Endodermal cell (in vitro differentiated cells): ENCODE results near the gene RBMY1D. TPM values are rescaled to one million over a fixed set of nuclear protein-coding genes. Genes with fewer than 3 reads are reported as not detected.

Source experiments
- DNase-seq: peaks from one replicate; pipeline ENCODE4 v3.0.0-alpha.2; 2017
- H3K27ac ChIP-seq: 2 replicates; pipeline ENCODE4 v1.5.1; 2013; ENCODE audit warnings: mild to moderate bottlenecking, low read depth, low read length, moderate library complexity
- H3K27me3 ChIP-seq: 2 replicates; pipeline ENCODE4 v1.6.1; 2013; ENCODE audit warnings: mild to moderate bottlenecking, low read length, moderate library complexity; ENCODE audit not compliant: insufficient read depth, control insufficient read depth, poor library complexity, severe bottlenecking
- H3K36me3 ChIP-seq: 2 replicates; pipeline ENCODE4 v1.7.0; 2013; ENCODE audit warnings: mild to moderate bottlenecking, low read length, moderate library complexity; ENCODE audit not compliant: control insufficient read depth, insufficient read depth
- H3K4me1 ChIP-seq: one replicate; pipeline ENCODE4 v1.7.0; 2013; ENCODE audit warnings: low read length; ENCODE audit not compliant: control insufficient read depth, insufficient read depth
- H3K4me3 ChIP-seq: 2 replicates; pipeline ENCODE4 v1.5.1; 2013; ENCODE audit warnings: mild to moderate bottlenecking, low read length, moderate library complexity
- H3K9ac ChIP-seq: 2 replicates; pipeline ENCODE4 v1.6.1; 2013; ENCODE audit warnings: mild to moderate bottlenecking, low read length, moderate library complexity; ENCODE audit not compliant: poor library complexity, severe bottlenecking; ENCODE audit errors: extremely low read depth
- H3K9me3 ChIP-seq: 2 replicates; pipeline ENCODE4 v1.6.1; 2013; ENCODE audit warnings: mild to moderate bottlenecking, low read length, moderate library complexity; ENCODE audit not compliant: control insufficient read depth
- H3K27ac Mint-ChIP-seq: 2 replicates; pipeline ENCODE4 v1.8.0; 2020; ENCODE audit warnings: mixed read lengths
- H3K27me3 Mint-ChIP-seq: 2 replicates; pipeline ENCODE4 v1.8.0; 2021; ENCODE audit warnings: mild to moderate bottlenecking, mixed read lengths; ENCODE audit not compliant: insufficient read depth
- H3K36me3 Mint-ChIP-seq: 2 replicates; pipeline ENCODE4 v1.8.0; 2020; ENCODE audit warnings: low read depth, mixed read lengths
- H3K4me1 Mint-ChIP-seq: 2 replicates; pipeline ENCODE4 v1.8.0; 2020; ENCODE audit warnings: mixed read lengths
- H3K4me3 Mint-ChIP-seq: 2 replicates; pipeline ENCODE4 v1.8.0; 2020; ENCODE audit warnings: mild to moderate bottlenecking, moderate library complexity, mixed read lengths
- H3K9me3 Mint-ChIP-seq: 2 replicates; pipeline ENCODE4 v1.8.0; 2020; ENCODE audit warnings: mild to moderate bottlenecking, mixed read lengths
- CTCF ChIP-seq: fragments of 200-600 bp; sonication (generic); conservative IDR thresholded peaks from 2 replicates; pipeline ENCODE4 v1.5.0; 2021; ENCODE audit warnings: antibody characterized with exemption, mild to moderate bottlenecking
- WGBS, 2 experiments: methylation state at CpG; one replicate each; pipeline versions ENCODE4 v1.1.5 to v1.1.7; 2013; ENCODE audit warnings: missing lambda C conversion rate in 2 of 2, mixed read lengths in 1 of 2; ENCODE audit not compliant: insufficient coverage in 1 of 2, insufficient read length in 1 of 2; 5-methylcytosine and 5-hydroxymethylcytosine counted together
- total RNA-seq, 2 donors: library from RNA; stranded (reverse); fragmentation: NEBNext Ultra II Directional in 1 of 2; extraction: Animal tissue kit (Norgen Biotek cat#: 25700) in 1 of 2; gene quantifications; 2 replicates in 1 of 2; 3 replicates in 1 of 2; pipeline ENCODE4 v1.2.1, GENCODE V29; 2021

Gene RBMY1D
- total RNA-seq, 2 donors from 2014 or later, result not detected

- Mint-ChIP-seq H3K4me1 (no peaks in the 10 kb centered on the region), H3K4me3 (no peak overlapping the region), H3K27me3 (no peaks in the 10 kb centered on the region), H3K36me3 (no peaks in the 10 kb centered on the region), H3K9me3 (no peaks in the 10 kb centered on the region), H3K27ac (no peak overlapping the region)
- no peaks in the 10 kb centered on the region for H3K9me3 ChIP-seq
- H3K36me3 ChIP-seq, result no peaks in the 10 kb centered on the region
- H3K4me1 ChIP-seq, result no peaks in the 10 kb centered on the region
- no peak for TF ChIP-seq CTCF
- H3K27me3 ChIP-seq, result no peaks in the 10 kb centered on the region
- WGBS, 2 experiments, result 56 to 100% methylated on average over 2 to 7 of the region's 7 CpGs
- no peak overlapping the region for H3K9ac ChIP-seq
- no peak overlapping the region for H3K27ac ChIP-seq
- no peak for DNase-seq
- no peak overlapping the region for H3K4me3 ChIP-seq
These were observed 59.3 kb downstream of the RBMY1D start for GRCh38 chrY:21835052-21835451.

Other genes starting within 250 kb of the RBMY1D start
- not detected for gene RBMY1E, start 23.5 kb upstream of the RBMY1D start, total RNA-seq